ENCODE data around the gene SPDEF. TPM values are rescaled to one million over a fixed set of nuclear protein-coding genes. Genes with fewer than 3 reads are reported as not detected.

The SPDEF gene
- total and polyA plus RNA-seq, 4 donors, result 2.6 to 11.8 (median 7.1) TPM

GRCh38 chr6:34517461-34517881 lies 38.7 kb downstream of the SPDEF start:
- TF ChIP-seq CTCF (IDR thresholded peaks at IDR 0.05; ENCODE audit: control extremely low read depth, extremely low read depth), result no peak
- H3K4me3 ChIP-seq, result no peak overlapping the region
- H3K36me3 ChIP-seq (ENCODE audit: control insufficient read depth in 4 of 4, insufficient read depth in 4 of 4, low read length in 4 of 4), result no peaks in the 10 kb centered on the region
- H3K27ac ChIP-seq (ENCODE audit: low read depth in 1 of 2, low read length in 1 of 2), result no peak overlapping the region
- DNase-seq (peak in 1 of 3 donors; percentile 0), ATAC-seq (ENCODE audit: insufficient read depth, low FRiP score) (no peak)
- H3K4me1 ChIP-seq (ENCODE audit: control insufficient read depth in 5 of 5, insufficient read depth in 5 of 5, low read length in 5 of 5), result peaks cover 0 to 9% (median 0%) of the 10 kb centered on the region in 5 donors
- WGBS, 2 donors, result 76 to 80% methylated on average over 4 of the region's 4 CpGs
- no peaks in the 10 kb centered on the region for H3K9me3 ChIP-seq (ENCODE audit: control insufficient read depth in 4 of 4, insufficient read depth in 3 of 4, low read length in 3 of 4)
- peaks cover 0 to 2% (median 0%) of the 10 kb centered on the region in 3 donors for H3K27me3 ChIP-seq (ENCODE audit: control insufficient read depth in 3 of 3, insufficient read depth in 3 of 3, low read length in 2 of 3)
- H3K9ac ChIP-seq (ENCODE audit: insufficient read depth in 1 of 2, low read length in 2 of 2), result no peak overlapping the region

DNA sequence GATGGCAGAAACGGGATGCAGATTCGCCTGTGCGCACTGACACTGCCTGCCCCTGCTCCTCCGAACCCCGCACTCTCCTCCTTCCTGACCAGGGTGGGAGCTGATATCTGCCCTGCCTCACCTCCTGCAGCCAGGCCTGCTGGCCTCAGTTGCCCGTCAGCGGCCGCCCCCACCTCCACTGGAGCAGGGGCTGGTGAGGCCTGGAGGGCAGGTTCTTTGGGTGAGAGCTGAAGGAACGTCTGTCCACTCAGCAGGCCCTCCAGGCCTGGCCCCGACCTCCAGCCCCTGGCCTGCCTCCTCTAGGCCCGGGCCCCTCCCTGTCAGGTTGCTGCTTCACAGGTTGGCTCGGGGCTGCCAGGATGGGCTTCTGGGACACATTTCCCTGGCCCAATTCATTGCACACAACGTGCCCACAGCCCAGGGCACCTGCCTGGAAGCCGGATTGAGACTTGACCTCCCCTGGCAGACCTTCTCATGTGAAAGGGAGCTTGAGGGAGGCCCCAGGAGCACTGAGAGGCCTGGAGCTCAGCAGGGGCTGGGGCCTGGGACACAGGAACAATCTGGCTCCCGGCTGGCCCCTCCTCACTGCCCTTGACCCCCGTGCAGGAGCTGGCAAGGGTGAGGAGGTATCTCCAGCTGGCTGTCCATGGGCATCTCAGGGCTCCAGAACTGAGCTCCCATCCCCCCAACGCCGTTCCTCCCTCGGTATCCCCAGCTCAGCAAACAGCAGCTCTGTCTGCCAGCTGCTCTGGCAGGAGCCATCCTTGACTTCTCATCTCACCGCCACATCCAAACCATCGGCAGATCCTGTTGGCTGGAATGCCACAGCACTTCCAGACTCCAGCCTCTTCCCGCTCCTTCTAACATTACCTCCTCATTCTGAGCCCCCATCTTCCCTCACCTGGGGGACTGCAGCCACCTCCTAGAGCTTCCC lies 39.5 kb downstream of the SPDEF start:
- no peak for TF ChIP-seq CTCF (IDR thresholded peaks at IDR 0.05; ENCODE audit: control extremely low read depth, extremely low read depth)
- WGBS, 2 donors, result 88 to 92% methylated on average over 22 of the region's 22 CpGs
- DNase-seq, result peak in 1 of 3 donors; percentile 6

GRCh38 chr6:34515473-34516387 lies 40.4 kb downstream of the SPDEF start:
- ATAC-seq (ENCODE audit: insufficient read depth, low FRiP score) (no peak), DNase-seq (peak in 1 of 3 donors; percentile 4)
- Histone ChIP-seq H3K9ac (ENCODE audit: insufficient read depth in 1 of 2, low read length in 2 of 2) (no peak overlapping the region), H3K4me3 (no peak overlapping the region), H3K27me3 (ENCODE audit: control insufficient read depth in 3 of 3, insufficient read depth in 3 of 3, low read length in 2 of 3) (peaks cover 0 to 2% (median 0%) of the 10 kb centered on the region in 3 donors), H3K9me3 (ENCODE audit: control insufficient read depth in 4 of 4, insufficient read depth in 3 of 4, low read length in 3 of 4) (no peaks in the 10 kb centered on the region), H3K27ac (ENCODE audit: low read depth in 1 of 2, low read length in 1 of 2) (no peak overlapping the region), H3K4me1 (ENCODE audit: control insufficient read depth in 5 of 5, insufficient read depth in 5 of 5, low read length in 5 of 5) (peaks cover 0 to 9% (median 0%) of the 10 kb centered on the region in 5 donors), H3K36me3 (ENCODE audit: control insufficient read depth in 4 of 4, insufficient read depth in 4 of 4, low read length in 4 of 4) (no peaks in the 10 kb centered on the region)
- 78 to 83% methylated on average over 12 to 13 of the region's 13 CpGs for WGBS, 2 donors
- TF ChIP-seq CTCF (IDR thresholded peaks at IDR 0.05; ENCODE audit: control extremely low read depth, extremely low read depth), result no peak

More for the DNA sequence above, 39.5 kb downstream of the SPDEF start:
- ATAC-seq (ENCODE audit: insufficient read depth, low FRiP score), result no peak
- Histone ChIP-seq H3K9ac (ENCODE audit: insufficient read depth in 1 of 2, low read length in 2 of 2) (no peak overlapping the region), H3K27me3 (ENCODE audit: control insufficient read depth in 3 of 3, insufficient read depth in 3 of 3, low read length in 2 of 3) (peaks cover 0 to 2% (median 0%) of the 10 kb centered on the region in 3 donors), H3K9me3 (ENCODE audit: control insufficient read depth in 4 of 4, insufficient read depth in 3 of 4, low read length in 3 of 4) (no peaks in the 10 kb centered on the region), H3K36me3 (ENCODE audit: control insufficient read depth in 4 of 4, insufficient read depth in 4 of 4, low read length in 4 of 4) (no peaks in the 10 kb centered on the region), H3K4me3 (no peak overlapping the region), H3K4me1 (ENCODE audit: control insufficient read depth in 5 of 5, insufficient read depth in 5 of 5, low read length in 5 of 5) (peaks cover 0 to 9% (median 0%) of the 10 kb centered on the region in 5 donors), H3K27ac (ENCODE audit: low read depth in 1 of 2, low read length in 1 of 2) (no peak overlapping the region)
